Lung (tissue), 12 donors: ENCODE results near the gene WIPI1. TPM values are rescaled to one million over a fixed set of nuclear protein-coding genes. Genes with fewer than 3 reads are reported as not detected.
A peak's percentile ranks its signal among the peaks of the same experiment; 100 is the strongest.

Experiments
- ATAC-seq: fragments of 200-7000 bp; cut with Tn5 transposase; one replicate; pipeline ENCODE4 v1.9.1; 2020; ENCODE audit warnings: moderate number of reproducible peaks; ENCODE audit not compliant: insufficient read depth, low FRiP score
- DNase-seq, 3 donors: peaks; one replicate each; pipeline ENCODE4 v3.0.0-alpha.2; 2013 to 2017
- H3K27ac ChIP-seq, 2 donors: one replicate each; pipeline ENCODE4 v1.5.1; 2013; ENCODE audit warnings: mild to moderate bottlenecking in 2 of 2, moderate library complexity in 2 of 2, control low read depth in 1 of 2, inconsistent platforms in 1 of 2, low read depth in 1 of 2, low read length in 1 of 2
- H3K27me3 ChIP-seq, 3 donors: one replicate each; pipeline ENCODE4 v1.5.1; 2013; ENCODE audit warnings: low read length in 2 of 3; ENCODE audit not compliant: control insufficient read depth in 3 of 3, insufficient read depth in 3 of 3
- H3K36me3 ChIP-seq, 4 donors: one replicate each; pipeline ENCODE4 v1.5.1; 2013; ENCODE audit warnings: low read length in 4 of 4, mild to moderate bottlenecking in 1 of 4, moderate library complexity in 1 of 4; ENCODE audit not compliant: control insufficient read depth in 4 of 4, insufficient read depth in 4 of 4
- H3K4me1 ChIP-seq, 5 donors: one replicate each; pipeline ENCODE4 v1.5.1; 2013; ENCODE audit warnings: low read length in 5 of 5, mild to moderate bottlenecking in 2 of 5, moderate library complexity in 1 of 5; ENCODE audit not compliant: control insufficient read depth in 5 of 5, insufficient read depth in 5 of 5
- H3K4me3 ChIP-seq: one replicate; pipeline ENCODE4 v1.5.1; 2013; ENCODE audit warnings: mild to moderate bottlenecking, control low read depth, moderate library complexity
- H3K9ac ChIP-seq, 2 donors: one replicate each; pipeline ENCODE4 v1.5.1; 2013; ENCODE audit warnings: low read length in 2 of 2, control low read depth in 1 of 2; ENCODE audit not compliant: insufficient read depth in 1 of 2
- H3K9me3 ChIP-seq, 4 donors: one replicate each; pipeline ENCODE4 v1.5.1; 2013; ENCODE audit warnings: low read length in 3 of 4, mild to moderate bottlenecking in 1 of 4, moderate library complexity in 1 of 4; ENCODE audit not compliant: control insufficient read depth in 4 of 4, insufficient read depth in 3 of 4
- CTCF ChIP-seq: IDR thresholded peaks from 2 replicates; pipeline ENCODE4 v1.5.1; 2012; ENCODE audit warnings: mild to moderate bottlenecking; ENCODE audit errors: control extremely low read depth, extremely low read depth
- WGBS, 2 donors: extraction: QIAGEN DNeasy Blood & Tissue Kit; methylation state at CpG; one replicate each; pipeline ENCODE4 v1.1.7; 2013; 5-methylcytosine and 5-hydroxymethylcytosine counted together
- polyA plus RNA-seq, 2 donors: library from polyadenylated mRNA; stranded (reverse); fragments of 200-250 nt; gene quantifications; one replicate each; pipeline ENCODE4 v1.2.1, GENCODE V29; 2013
- total RNA-seq, 2 donors: library from RNA; depleted of rRNA in 1 of 2; stranded (reverse); fragments of >200 nt in 1 of 2; gene quantifications; one replicate each; pipeline ENCODE4 v1.2.1, GENCODE V29; 2014 to 2021
- donor health status: control.
- donor health status: control.
- donor health status: Bipolar disorder and iron deficiency.
- donor health status: healthy.
- donor health status: DM: yes; HTN: yes; CAD: no.

Gene WIPI1
- total and polyA plus RNA-seq, 4 donors = 30.4 to 58.5 (median 41.8) TPM

DNA sequence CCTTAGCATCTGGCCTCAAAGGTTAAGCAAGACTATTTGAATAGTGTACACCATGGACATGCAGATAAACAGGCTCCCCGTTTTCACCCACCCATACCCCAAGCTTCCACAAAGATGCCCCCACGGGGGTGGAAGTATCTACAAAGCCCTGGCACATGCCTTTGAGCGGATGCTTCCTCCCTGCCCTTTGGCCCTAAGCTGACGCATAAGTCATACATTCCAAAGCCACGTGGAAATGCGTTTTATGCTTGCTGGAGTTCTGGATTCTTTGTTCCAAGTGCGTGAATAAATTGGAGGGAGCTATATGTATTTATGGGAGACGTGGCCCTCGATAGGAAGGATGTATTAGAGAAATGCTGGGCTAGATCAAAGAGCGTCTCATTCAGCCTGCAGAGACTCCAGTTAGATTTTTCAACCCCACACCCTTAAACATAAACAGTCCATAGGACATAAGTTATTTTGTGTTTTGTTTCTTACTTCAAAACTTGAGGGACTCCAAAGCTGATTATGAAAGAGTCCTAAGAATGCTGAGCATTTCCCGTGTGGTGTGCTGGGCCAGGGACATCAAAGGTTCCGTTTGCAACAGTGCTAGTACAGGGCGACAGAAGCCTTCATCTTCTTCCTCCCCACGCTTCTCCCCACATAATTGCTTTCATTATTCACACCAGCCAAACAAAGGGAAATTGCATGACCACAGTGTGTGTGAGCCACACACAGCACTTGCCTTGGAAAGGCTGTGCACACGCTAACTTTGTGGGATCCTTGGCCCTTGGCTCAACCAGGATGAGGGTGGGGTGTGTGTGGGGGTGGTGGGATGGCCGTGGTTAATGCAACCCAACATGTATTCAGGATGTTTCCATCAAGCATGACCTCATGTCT is 73.6 kb downstream of the WIPI1 start:
- DNase-seq = peak; percentile 79 to 89 (median 89)

DNA sequence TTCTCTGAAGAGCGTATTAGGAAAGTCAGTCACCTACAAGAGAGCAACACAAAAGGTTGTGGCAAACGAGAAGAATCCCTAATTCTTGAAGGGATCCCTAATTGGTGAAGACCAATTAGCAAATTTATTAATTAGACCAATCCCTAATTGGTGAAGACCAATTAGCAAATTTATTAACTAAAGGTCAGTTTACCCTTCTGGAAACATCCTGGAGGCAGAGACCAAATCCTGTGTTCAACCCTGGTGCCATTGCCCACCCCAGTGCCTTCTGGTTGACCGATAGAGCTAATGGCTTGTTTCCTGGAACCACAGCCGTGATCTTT is 74.2 kb downstream of the WIPI1 start:
- Histone ChIP-seq H3K4me3 (no peak overlapping the region), H3K4me1 (peaks cover 9 to 43% (median 16%) of the 10 kb centered on the region in 5 donors), H3K36me3 (no peaks in the 10 kb centered on the region), H3K9me3 (no peaks in the 10 kb centered on the region), H3K27ac (peak overlapping the region; percentile 22 to 84), H3K9ac (no peak overlapping the region), H3K27me3 (no peaks in the 10 kb centered on the region)
- WGBS, 2 donors = 65 to 67% methylated on average over 4 of the region's 4 CpGs
- ATAC-seq = no peak
- DNase-seq = no peak
- TF ChIP-seq CTCF = no peak

More for the DNA sequence above, 73.6 kb downstream of the WIPI1 start:
- Histone ChIP-seq H3K4me1 (peaks cover 9 to 37% (median 16%) of the 10 kb centered on the region in 5 donors), H3K4me3 (no peak overlapping the region), H3K9me3 (no peaks in the 10 kb centered on the region), H3K27me3 (no peaks in the 10 kb centered on the region), H3K9ac (no peak overlapping the region), H3K27ac (peak overlapping the region; percentile 22 to 84), H3K36me3 (no peaks in the 10 kb centered on the region)
- TF ChIP-seq CTCF = no peak
- 34 to 40% methylated on average over 16 of the region's 16 CpGs for WGBS, 2 donors
- peak; percentile 63 for ATAC-seq

DNA sequence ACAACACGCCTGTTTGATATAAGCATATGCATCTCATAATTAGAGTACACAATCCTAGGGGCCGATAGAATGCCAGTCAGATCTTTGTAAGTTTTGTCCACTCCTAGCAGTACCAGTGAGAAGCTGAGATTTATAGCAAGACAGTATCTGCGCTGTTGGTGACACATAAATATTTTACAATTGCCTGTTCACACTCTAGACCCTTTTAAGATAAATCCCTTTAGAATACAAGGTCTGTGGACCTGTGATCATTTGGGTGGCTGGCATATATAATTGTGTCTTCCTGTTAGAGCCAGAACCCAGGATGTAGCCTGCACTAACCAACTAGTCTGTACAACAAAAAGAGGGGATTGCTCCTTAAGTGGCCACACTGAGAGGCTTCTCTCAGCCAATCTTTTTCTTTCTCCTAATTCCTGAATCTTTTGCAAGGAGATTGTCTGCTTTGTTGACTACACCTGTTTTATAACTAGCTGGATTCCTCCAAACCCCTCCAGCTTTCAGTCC is 74.7 kb downstream of the WIPI1 start:
- TF ChIP-seq CTCF = no peak
- no peak overlapping the region for H3K9ac ChIP-seq
- ATAC-seq = no peak
- peak in 1 of 3 donors; percentile 12 for DNase-seq
- 92 to 99% methylated on average over 3 of the region's 3 CpGs for WGBS, 2 donors
- no peaks in the 10 kb centered on the region for H3K36me3 ChIP-seq
- H3K9me3 ChIP-seq = no peaks in the 10 kb centered on the region
- peak overlapping the region in 1 of 2 donors; percentile 41 for H3K27ac ChIP-seq
- H3K4me1 ChIP-seq = peaks cover 9 to 47% (median 16%) of the 10 kb centered on the region in 5 donors
- H3K27me3 ChIP-seq = no peaks in the 10 kb centered on the region
- H3K4me3 ChIP-seq = no peak overlapping the region
